HG02852 (cell line): ENCODE results near the gene DHX36.

Source experiments
- ATAC-seq: cut with Tn5 transposase; IDR thresholded peaks from one replicate; pipeline ENCODE4 v1.9.1; 2021; ENCODE audit warnings: mild to moderate bottlenecking, moderate library complexity; ENCODE audit not compliant: unreplicated experiment

Gene DHX36

DNA sequence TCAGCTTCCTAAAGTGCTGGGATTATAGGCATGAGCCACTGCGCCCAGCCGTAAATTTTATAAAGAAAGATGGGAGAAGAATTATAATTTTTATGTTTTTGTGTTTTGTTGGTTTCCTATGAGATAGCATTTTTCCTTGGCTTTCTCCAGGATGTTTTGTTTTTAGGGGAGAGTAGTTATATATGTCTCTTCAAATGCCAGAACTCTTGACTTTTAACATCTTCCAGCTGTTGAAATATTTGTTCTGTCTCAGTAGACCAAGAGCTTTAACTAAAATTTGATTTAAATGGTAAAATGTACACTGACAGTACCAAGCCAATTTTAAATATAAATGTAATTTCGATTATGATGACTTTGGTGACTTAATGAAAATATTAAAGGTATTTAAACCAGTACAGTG lies 96.8 kb downstream of the DHX36 start:
- no peak for ATAC-seq

DNA sequence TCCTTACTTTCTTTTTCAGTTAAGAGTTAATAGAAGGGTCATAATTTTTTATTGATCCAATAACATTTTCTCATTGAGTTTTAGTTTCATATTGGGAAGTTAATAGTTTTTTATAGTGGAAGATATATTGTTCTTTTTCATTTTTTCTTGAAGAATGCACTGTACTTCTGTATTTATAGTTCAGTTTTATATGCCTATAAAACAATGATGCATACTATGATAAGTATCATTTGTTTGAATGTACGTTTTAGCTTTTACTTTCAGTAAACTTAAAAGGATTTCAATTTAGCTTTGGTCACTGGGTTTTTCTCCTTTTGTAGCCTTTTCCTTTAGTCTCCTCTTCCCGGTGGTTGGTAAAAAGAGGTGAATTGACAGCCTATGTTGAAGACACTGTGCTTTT lies 98.8 kb downstream of the DHX36 start:
- ATAC-seq, result no peak

DNA sequence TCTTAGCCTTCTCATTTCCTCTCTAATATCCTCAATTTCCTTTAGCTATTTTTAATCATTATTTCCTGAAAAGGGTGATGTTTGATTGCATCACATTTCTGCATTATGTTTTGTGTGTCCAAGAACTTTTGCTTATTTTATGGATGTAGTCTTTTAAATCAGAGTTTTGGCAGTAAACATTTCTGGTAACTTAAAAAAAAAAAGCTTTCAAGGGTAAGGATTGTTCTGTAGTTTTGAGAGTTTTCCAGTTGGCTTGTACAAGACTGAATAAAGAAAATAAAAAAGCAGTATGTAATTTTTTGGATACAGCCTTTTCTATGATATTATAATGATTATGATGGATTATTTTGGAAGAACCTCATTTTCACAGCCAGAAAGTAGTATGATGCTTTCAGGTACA lies 99.4 kb downstream of the DHX36 start:
- no peak for ATAC-seq

DNA sequence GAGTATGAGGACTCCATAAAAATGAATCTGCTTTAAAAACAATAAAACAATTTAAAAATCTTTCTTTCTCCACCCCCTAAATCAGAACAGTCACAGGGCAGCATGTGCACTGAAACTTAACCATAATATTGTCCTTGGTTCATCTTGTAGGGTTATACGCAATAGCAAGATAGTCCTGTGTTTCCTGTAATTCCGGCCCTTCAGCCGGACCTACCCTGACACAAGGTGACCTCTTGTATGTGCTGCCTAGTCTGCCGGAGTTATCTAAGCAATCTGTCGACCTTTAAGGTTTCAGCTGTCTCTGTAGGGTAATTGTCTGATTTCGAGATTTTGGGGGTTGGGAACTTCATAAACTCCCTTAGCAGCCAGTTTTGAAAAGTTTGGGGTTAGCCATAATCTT lies 99.9 kb downstream of the DHX36 start:
- ATAC-seq, result no peak

DNA sequence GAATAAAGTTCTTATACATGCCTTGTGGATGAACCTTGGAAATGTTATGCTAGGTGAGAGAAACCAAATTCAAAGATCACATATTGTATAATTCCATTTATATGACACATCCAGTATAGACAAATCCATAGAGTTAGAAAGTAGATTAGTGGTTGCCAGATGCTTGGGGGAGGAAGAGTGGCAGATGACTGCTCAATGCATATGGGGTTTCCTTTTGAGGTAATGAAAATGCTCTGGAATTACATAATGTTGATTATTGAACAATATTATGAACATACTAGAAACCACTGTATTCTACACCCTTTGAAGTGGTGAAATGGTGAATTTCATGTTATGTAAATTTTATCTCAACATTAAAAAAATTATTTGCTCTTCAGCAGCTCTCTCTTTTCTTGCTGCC lies 100.8 kb downstream of the DHX36 start:
- ATAC-seq, result no peak
